Activated naive CD8-positive, alpha-beta T cell (primary cell): Measurements from ENCODE around the gene BRF1.
A peak's percentile ranks its signal among the peaks of the same experiment; 100 is the strongest.

ENCODE experiments used
- H3K27ac Mint-ChIP-seq: one replicate; pipeline ENCODE4 v1.8.0; 2021; ENCODE audit warnings: mixed read lengths
- H3K27me3 Mint-ChIP-seq: one replicate; pipeline ENCODE4 v1.8.0; 2021; ENCODE audit warnings: mixed read lengths
- H3K36me3 Mint-ChIP-seq: one replicate; pipeline ENCODE4 v1.8.0; 2021; ENCODE audit warnings: mixed read lengths
- H3K4me1 Mint-ChIP-seq: one replicate; pipeline ENCODE4 v1.8.0; 2021; ENCODE audit warnings: low read depth, mixed read lengths
- H3K4me3 Mint-ChIP-seq: one replicate; pipeline ENCODE4 v1.8.0; 2021; ENCODE audit warnings: mild to moderate bottlenecking, mixed read lengths
- H3K9me3 Mint-ChIP-seq: one replicate; pipeline ENCODE4 v1.8.0; 2021; ENCODE audit warnings: low read depth, mixed read lengths

Gene BRF1

DNA sequence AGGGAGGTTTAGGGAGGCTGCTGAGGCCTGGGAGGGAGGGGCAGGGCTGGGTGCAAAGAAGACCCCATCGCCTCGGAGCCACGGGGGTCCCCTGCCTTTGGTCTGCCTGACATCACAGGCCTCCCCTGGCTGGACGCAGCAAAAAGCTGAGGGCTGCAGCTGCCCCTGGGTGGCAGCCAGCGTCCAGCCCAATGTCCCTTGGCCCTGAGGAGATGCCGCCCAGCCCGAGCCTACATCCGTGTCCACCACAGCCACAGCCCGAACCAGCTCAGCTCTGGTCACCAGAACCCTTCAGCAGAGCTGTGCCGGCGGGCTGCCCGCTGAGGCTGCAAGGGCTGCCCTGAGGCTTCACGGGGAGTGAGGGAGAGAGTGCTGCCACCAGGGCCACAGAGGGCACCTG lies 121.6 kb downstream of the BRF1 start:
- no peak overlapping the region for H3K4me3 Mint-ChIP-seq
- peaks cover 15% of the 10 kb centered on the region for H3K4me1 Mint-ChIP-seq
- no peaks in the 10 kb centered on the region for H3K27me3 Mint-ChIP-seq
- no peak overlapping the region for H3K27ac Mint-ChIP-seq
- no peaks in the 10 kb centered on the region for H3K36me3 Mint-ChIP-seq
- H3K9me3 Mint-ChIP-seq = no peaks in the 10 kb centered on the region

DNA sequence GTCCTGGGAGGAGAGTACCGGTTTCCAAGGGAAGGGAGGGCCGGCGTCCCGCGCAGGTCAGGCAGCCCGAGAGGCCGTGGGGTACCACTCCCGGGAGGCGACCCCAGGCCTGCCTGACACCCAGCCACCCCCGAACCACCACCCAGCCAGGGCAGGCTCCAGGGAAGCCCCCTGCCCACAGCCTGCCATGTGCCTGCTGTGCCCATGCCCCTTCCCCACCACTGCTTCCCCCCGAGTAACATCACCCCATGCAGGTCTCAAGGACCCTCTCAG lies 122.0 kb downstream of the BRF1 start:
- H3K27me3 Mint-ChIP-seq = no peaks in the 10 kb centered on the region
- H3K9me3 Mint-ChIP-seq = no peaks in the 10 kb centered on the region
- H3K4me3 Mint-ChIP-seq = no peak overlapping the region
- no peaks in the 10 kb centered on the region for H3K36me3 Mint-ChIP-seq
- peaks cover 16% of the 10 kb centered on the region for H3K4me1 Mint-ChIP-seq
- no peak overlapping the region for H3K27ac Mint-ChIP-seq

DNA sequence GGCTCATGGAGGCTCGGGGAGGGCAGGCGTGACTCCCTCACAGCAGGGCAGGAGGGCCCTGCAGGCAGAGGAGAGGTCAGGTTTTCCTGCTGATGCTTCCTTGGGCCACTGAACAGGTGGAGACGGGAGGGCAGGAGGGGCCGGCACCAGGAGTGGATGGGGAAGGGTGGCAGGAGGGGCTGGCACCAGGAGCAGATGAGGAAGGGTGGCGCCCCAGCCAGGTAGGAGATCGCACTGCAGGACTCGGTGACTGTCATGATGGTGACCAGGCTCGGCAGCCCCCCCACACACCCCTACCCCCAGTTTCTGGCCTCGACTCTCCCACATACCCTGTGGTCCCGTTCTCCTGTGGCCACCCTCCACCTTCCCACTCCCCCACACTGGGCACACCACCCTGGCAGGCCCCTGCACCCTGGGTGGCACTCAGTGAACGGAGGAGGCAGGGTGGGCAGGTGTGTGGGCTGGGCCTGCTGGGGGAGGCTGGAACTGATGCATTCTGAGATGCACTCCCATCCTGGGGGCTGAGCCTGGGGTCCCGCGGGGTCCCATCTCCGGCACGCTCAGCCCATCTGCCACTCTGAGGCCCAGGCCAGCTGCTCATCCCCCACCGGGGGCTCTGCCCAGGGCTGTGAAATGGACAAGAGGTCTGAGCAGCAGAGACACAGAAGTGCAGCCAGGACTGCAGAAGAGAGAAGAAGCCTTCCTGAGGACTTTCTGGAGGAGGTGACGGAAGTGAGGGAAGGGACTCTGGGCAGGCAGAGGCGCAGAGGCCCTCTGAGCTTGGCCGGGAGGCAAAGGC lies 122.5 kb downstream of the BRF1 start:
- Mint-ChIP-seq H3K9me3 (no peaks in the 10 kb centered on the region), H3K4me1 (peaks cover 16% of the 10 kb centered on the region), H3K27me3 (no peaks in the 10 kb centered on the region), H3K36me3 (no peaks in the 10 kb centered on the region), H3K4me3 (peak overlapping the region; percentile 27), H3K27ac (no peak overlapping the region)

DNA sequence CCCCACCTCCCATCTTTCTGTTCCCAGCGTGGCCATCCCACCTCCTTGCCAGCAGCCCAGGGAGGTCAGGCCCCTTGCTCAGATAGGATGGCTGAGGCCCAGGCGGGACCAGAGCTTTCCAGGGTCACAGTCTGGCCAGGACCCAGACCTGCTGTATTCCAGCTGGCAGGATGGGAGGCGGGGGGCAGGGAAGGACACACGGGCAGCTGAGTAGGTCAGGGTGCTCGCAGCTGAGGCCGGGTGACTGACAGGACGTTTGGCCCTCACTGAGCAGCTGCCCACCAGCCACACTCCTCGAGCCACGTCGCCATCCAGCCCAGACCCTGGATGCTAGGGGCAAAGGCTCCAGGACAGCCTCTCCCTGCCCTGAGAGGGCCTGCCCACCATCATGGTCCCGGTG lies 123.7 kb downstream of the BRF1 start:
- Mint-ChIP-seq H3K27me3 (no peaks in the 10 kb centered on the region), H3K9me3 (no peaks in the 10 kb centered on the region), H3K4me3 (no peak overlapping the region), H3K27ac (no peak overlapping the region), H3K36me3 (no peaks in the 10 kb centered on the region), H3K4me1 (peaks cover 12% of the 10 kb centered on the region)

DNA sequence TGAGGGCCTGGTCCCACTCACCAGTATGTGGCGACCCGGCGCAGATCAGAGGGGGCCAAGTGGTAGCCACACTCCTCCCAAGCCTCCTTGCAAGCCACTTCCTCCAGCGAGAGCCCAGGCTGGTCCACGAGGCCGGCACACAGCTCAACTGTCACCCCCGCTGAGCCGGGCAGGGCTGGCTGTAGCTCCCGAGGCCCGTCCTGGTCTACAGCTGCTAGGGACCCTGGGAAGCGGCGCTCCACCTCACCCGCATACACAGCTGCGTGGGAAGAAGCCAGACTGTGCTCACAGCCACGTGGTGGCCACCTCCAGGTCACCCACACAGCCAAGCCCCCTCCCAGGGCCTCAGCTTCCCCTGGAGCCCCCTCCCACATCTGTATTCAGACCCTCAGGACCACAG lies 124.3 kb downstream of the BRF1 start:
- Mint-ChIP-seq H3K4me1 (peaks cover 11% of the 10 kb centered on the region), H3K27ac (no peak overlapping the region), H3K27me3 (no peaks in the 10 kb centered on the region), H3K4me3 (no peak overlapping the region), H3K36me3 (no peaks in the 10 kb centered on the region), H3K9me3 (no peaks in the 10 kb centered on the region)

DNA sequence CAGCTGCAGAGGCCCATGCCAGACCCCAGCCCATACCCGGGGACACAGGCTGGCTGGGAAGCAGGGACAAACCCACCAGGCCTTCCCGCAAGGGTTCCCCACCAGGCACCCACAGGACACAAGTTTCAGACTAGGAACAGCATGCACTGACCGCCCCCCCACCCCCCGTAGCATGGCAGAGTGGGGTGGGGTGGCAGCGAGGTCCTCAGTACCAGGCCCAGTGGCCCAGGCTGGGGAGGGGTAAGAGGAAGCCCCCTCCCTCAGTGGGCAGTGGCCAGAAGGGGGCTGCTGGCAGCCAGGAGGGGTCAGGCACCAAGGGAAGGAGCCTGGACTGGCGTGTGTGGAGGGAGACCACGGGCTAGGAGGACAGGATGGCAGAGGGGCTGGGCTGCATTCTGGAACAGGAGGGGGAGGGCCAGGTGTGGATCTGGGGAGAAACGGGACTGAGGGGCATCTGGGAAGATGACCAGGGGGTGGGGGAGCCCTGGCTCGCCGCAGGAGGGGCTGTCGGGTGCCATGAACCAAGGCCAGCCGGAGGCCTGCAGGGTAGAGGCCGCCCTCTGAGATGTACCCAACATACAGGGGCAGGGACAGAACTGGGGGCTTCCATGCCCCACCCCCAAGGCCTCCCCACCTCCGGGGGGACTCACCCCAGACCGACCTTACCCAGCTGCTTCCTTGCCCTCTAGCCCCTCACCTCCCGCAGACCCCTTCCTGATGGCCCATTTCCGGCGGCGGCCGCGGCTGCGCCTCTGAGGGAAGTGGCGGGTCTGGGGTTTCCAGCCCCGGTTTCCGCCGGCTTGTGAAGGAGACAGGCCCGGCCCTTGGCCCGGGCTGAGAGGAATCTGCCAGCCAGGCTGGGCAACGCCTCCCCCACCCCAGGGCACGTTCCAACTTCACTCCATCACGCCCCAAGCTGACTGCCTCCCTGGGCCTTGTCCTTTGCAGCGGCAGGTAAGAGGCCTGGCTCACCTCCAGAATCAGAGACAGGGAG lies 126.6 kb downstream of the BRF1 start:
- Mint-ChIP-seq H3K27me3 (no peaks in the 10 kb centered on the region), H3K27ac (no peak overlapping the region), H3K4me3 (peak overlapping the region; percentile 13)

DNA sequence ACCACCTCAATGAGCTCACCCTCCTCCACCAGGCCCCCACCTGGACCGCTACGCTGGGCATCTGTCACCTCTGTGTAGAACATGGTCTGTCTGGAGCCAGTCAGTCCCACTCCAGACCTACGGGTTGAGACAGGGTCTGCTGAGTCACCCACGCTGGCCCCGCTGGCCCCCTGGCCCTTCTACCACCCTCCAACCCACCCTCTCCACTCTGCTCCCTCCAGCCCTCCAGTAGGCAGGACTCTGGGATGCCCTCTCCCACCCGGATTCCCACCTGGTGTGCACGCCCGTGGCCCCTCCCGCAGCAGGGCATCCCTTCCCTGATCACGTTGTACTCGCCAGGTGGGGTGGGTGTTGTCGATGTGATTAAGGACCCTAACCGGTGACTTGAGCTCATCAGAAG lies 127.7 kb downstream of the BRF1 start:
- H3K4me3 Mint-ChIP-seq = no peak overlapping the region
- no peaks in the 10 kb centered on the region for H3K9me3 Mint-ChIP-seq
- peaks cover 11% of the 10 kb centered on the region for H3K4me1 Mint-ChIP-seq
- no peak overlapping the region for H3K27ac Mint-ChIP-seq
- no peaks in the 10 kb centered on the region for H3K36me3 Mint-ChIP-seq
- no peaks in the 10 kb centered on the region for H3K27me3 Mint-ChIP-seq

More for the DNA sequence above, 126.6 kb downstream of the BRF1 start:
- Mint-ChIP-seq H3K4me1 (peaks cover 11% of the 10 kb centered on the region), H3K36me3 (no peaks in the 10 kb centered on the region), H3K9me3 (no peaks in the 10 kb centered on the region)

DNA sequence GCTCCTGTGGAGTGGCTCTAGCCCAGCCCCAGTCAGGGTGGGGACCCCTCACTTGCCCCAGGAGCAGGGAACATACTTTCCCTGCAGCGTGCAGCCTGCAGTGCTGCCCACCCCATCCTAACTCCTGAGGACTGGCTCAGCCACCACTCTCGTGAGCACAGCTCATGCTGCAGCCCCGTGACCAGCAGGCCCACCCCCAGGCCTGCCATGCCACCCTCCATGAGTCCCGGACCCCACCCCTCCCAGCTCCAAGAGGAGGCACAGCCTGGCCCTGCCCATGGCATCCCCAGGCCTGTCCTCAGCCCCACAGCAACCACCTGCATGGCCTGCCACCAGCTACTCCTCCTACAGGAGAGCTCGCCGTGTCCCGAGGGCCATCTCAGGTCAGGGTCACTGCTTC lies 128.3 kb downstream of the BRF1 start:
- Mint-ChIP-seq H3K27me3 (no peaks in the 10 kb centered on the region), H3K4me1 (peaks cover 11% of the 10 kb centered on the region), H3K36me3 (no peaks in the 10 kb centered on the region), H3K4me3 (no peak overlapping the region), H3K27ac (no peak overlapping the region), H3K9me3 (no peaks in the 10 kb centered on the region)

DNA sequence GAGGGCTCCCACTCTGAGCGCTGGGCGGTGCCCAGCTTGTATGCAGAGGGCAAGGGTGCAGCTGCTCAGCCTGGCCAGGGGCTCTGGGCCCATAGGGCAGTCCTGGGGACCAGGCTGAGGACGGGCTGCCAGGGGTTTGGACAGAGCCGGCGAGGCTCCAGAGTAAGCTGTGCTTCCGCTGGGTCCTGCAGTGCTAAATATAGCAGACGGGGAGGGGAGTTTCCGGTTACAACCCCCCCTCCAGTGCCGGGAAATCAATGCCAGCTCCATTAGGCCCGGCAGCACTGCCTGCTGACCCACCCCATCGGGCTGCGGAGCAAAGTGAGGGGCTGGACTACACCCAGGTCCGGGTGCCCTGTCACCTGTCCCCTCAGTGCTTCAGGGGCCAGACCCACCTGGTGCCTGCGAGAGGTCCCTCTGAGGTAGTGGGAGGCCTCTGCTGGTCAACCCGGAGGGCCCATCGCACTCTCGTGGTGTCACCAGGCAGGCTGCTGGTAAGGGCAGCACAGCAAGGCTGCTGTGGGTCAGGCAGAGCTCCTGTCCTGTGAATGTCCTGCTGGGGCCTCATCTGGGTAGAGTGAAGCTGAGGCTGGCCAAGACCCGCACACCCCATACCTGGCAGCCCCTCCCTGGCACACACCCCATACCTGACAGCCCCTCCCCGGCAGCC lies 129.7 kb downstream of the BRF1 start:
- peaks cover 14% of the 10 kb centered on the region for H3K4me1 Mint-ChIP-seq
- H3K9me3 Mint-ChIP-seq = no peaks in the 10 kb centered on the region
- H3K27me3 Mint-ChIP-seq = peaks cover 1% of the 10 kb centered on the region
- no peak overlapping the region for H3K27ac Mint-ChIP-seq
- H3K36me3 Mint-ChIP-seq = no peaks in the 10 kb centered on the region
- H3K4me3 Mint-ChIP-seq = no peak overlapping the region

DNA sequence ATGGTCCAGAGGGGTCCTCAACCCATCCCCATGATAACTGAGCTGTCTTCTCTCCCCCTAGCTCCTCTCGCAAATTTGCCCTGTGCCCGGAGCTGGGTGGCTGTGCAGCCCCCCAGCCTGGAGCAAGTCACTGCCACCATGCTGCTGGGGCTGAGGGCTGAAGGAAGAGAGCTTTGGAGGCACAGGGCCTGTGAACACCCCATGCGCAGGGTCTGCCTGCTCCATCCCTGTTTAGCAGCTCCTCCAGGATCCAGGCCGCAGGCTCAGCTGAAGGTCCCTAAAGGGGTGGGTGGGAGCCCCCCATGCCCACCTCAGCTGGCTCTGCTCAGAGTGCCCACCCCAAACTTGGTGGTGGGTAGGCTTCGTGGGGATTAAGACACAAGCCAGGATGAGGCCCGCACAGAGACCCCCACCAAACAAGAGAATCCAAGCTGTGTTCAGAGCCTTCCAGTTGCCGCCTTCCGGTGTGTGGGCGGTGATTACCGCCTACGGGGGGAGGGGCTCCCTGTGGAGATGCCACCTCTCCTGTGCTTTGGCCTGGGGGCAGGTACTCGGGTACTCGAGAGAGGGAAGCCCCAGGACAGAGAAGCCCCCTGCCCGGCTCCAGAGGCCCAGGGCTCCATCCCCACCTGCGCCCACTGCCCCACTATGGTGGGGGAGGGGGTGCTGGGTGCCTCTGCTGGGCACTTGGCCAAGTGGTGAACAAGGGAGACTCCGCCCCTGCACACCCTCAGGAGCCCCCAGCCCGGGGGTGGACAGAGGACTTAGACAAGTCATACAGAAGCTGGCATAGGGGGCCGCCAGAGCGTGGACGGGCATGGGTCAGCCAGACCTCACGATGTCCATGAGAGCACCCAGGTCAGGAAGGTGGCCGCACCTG lies 130.8 kb downstream of the BRF1 start:
- Mint-ChIP-seq H3K36me3 (no peaks in the 10 kb centered on the region), H3K27ac (no peak overlapping the region), H3K9me3 (no peaks in the 10 kb centered on the region), H3K27me3 (peaks cover 1% of the 10 kb centered on the region), H3K4me1 (peaks cover 14% of the 10 kb centered on the region), H3K4me3 (peak overlapping the region; percentile 78)

DNA sequence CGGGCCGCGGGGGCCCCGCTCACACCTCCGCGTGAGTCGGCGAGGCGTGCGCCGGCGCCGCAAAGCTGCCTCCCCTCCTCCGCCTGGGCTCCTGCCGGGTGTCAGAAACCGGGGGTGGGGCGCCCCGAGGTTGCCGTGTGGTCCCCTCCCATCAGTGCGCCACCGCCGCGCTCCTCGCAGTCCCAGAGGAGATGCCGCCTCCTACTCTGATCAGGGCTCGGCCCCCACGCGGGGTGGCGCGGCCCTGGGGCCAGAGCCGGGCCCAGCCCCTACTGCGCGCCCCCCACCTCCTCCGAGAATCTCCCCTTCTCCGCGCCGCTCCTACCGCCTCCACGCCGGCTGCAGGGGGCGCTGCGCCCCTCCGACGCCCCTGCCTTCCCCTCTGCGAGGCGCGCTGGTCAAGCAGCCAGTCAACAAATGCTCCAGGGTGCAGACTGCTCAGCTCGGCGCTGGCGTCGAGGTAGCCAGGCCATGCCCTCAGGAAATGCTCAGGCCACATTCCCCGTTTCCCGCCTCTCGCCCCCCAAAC lies 131.8 kb downstream of the BRF1 start:
- H3K4me1 Mint-ChIP-seq = peaks cover 8% of the 10 kb centered on the region
- H3K9me3 Mint-ChIP-seq = no peaks in the 10 kb centered on the region
- H3K27me3 Mint-ChIP-seq = peaks cover 1% of the 10 kb centered on the region
- H3K27ac Mint-ChIP-seq = no peak overlapping the region
- peak overlapping the region; percentile 69 for H3K4me3 Mint-ChIP-seq
- H3K36me3 Mint-ChIP-seq = no peaks in the 10 kb centered on the region

DNA sequence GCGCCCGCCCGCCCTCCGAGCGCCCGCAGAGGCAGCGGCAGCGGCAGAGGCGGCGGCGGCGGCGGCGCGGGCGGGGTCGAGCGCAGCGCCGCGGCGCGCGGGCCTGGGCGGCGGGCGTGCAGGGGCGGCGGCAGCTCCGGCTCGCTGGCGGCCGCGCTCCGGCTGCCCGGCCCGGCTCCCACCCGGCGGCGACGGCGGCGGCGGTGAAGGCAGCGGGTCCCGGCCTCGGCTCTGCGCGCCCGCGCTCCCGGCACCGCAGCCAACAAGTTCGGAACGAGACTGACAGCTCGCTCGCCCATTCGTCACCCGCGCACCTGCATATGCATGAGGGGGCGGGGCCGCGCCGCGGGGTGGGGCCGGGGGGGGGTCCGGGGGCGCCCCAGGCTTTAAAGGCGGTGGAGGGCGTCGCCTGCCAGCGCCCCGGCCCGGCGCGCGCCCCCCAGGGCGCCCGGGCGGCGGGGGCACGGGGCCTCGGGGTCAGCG lies 132.3 kb downstream of the BRF1 start, which contains the start of gene JAG2:
Gene JAG2 (minus strand): TSS at position 281 of the 483 bp plus-strand sequence. CDS start 356 bp downstream, outside the sequence.
- H3K4me1 Mint-ChIP-seq = peaks cover 8% of the 10 kb centered on the region
- H3K36me3 Mint-ChIP-seq = no peaks in the 10 kb centered on the region
- peak within 1 kb of the TSS; percentile 78 for H3K4me3 Mint-ChIP-seq
- H3K9me3 Mint-ChIP-seq = no peaks in the 10 kb centered on the region
- no peak within 1 kb of the TSS for H3K27ac Mint-ChIP-seq
- H3K27me3 Mint-ChIP-seq = peaks cover 1% of the 10 kb centered on the region

DNA sequence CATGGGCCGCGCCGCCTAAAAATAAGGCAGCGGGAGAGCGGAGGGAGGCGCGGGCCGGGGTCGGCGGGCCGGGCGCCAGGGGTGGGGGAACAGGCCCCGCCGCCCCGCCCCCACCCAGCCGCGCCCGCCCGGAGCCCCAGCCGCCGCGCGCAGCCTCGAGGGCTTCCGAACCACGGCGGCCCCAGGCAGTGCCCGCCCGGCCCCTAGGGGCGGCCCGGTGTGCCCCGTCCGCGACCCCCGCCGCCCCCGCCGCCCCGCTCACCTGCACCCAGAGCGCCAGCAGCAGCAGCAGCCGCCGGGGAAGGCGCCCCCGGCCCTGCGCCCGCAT lies 132.7 kb downstream of the BRF1 start:
- no peaks in the 10 kb centered on the region for H3K9me3 Mint-ChIP-seq
- H3K27ac Mint-ChIP-seq = no peak overlapping the region
- H3K4me3 Mint-ChIP-seq = peak overlapping the region; percentile 66
- H3K4me1 Mint-ChIP-seq = peaks cover 8% of the 10 kb centered on the region
- peaks cover 1% of the 10 kb centered on the region for H3K27me3 Mint-ChIP-seq
- H3K36me3 Mint-ChIP-seq = no peaks in the 10 kb centered on the region
